HepG2 (cell line): ENCODE results near the gene DLG5.

Source experiments
- EP300 ChIP-seq, 3 experiments: sonication (generic) in 1 of 3; formaldehyde crosslinking in 1 of 3; IDR thresholded peaks; 2 replicates each; pipeline versions ENCODE4 v1.5.1 to v1.6.1; 2011 to 2020; ENCODE audit warnings: low read depth in 2 of 3, low read length in 2 of 3, borderline replicate concordance in 1 of 3, improper control_type of control experiment in 1 of 3, mild to moderate bottlenecking in 1 of 3, missing genetic modification reagents in 1 of 3, moderate library complexity in 1 of 3
- ZNF274 ChIP-seq: sonication (generic); formaldehyde crosslinking; IDR thresholded peaks from 2 replicates; pipeline ENCODE4 v1.5.1; 2020; ENCODE audit warnings: mild to moderate bottlenecking, missing genetic modification reagents

- TF ChIP-seq EP300 (IDR thresholded peaks at IDR 0.05; ENCODE audit: low read depth in 2 of 2, low read length in 2 of 2) (no peak), EP300 (CRISPR knock-in tag; IDR thresholded peaks at IDR 0.05; ENCODE audit: borderline replicate concordance) (no peak), ZNF274 (CRISPR knock-in tag) (no peak)
These were observed 34.4 kb downstream of the DLG5 start for GRCh38 chr10:77892021-77892739.
